Spleen (tissue), 11 donors: Measurements from ENCODE around the gene AXIN1. TPM values are rescaled to one million over a fixed set of nuclear protein-coding genes. Genes with fewer than 3 reads are reported as not detected.
A peak's percentile ranks its signal among the peaks of the same experiment; 100 is the strongest.

ENCODE experiments used
- DNase-seq: peaks from one replicate; pipeline ENCODE4 v3.0.0-alpha.2; 2020
- H3K27ac ChIP-seq, 8 donors: fragments of 200-600 bp; sonication (generic) in 7 of 8; 1 replicate in 4 of 8; 2 replicates in 4 of 8; pipeline versions ENCODE4 v1.5.0 to v1.8.0; 2016 to 2021; ENCODE audit warnings: inconsistent platforms in 4 of 8, mild to moderate bottlenecking in 4 of 8, moderate library complexity in 1 of 8
- H3K27me3 ChIP-seq, 7 donors: fragments of 200-600 bp; sonication (generic) in 6 of 7; replicated peaks in 1 of 7; 1 replicate in 4 of 7; 2 replicates in 3 of 7; pipeline versions ENCODE4 v1.5.0 to v1.8.0; 2016 to 2021; ENCODE audit warnings: inconsistent platforms in 3 of 7, mild to moderate bottlenecking in 1 of 7
- H3K36me3 ChIP-seq, 6 donors: fragments of 200-600 bp; sonication (generic) in 5 of 6; 1 replicate in 4 of 6; 2 replicates in 2 of 6; pipeline versions ENCODE4 v1.5.0 to v1.8.0; 2016 to 2021; ENCODE audit warnings: inconsistent platforms in 2 of 6
- H3K4me1 ChIP-seq, 6 donors: fragments of 200-600 bp; sonication (generic) in 5 of 6; 1 replicate in 3 of 6; 2 replicates in 3 of 6; pipeline versions ENCODE4 v1.5.0 to v1.8.0; 2016 to 2021; ENCODE audit warnings: inconsistent platforms in 3 of 6
- H3K4me3 ChIP-seq, 8 donors: fragments of 200-600 bp; sonication (generic) in 7 of 8; 1 replicate in 4 of 8; 2 replicates in 4 of 8; pipeline versions ENCODE4 v1.5.0 to v1.8.0; 2016 to 2021; ENCODE audit warnings: inconsistent platforms in 4 of 8, mild to moderate bottlenecking in 4 of 8, moderate library complexity in 2 of 8
- H3K9me3 ChIP-seq, 8 donors: fragments of 200-600 bp; sonication (generic) in 7 of 8; 1 replicate in 4 of 8; 2 replicates in 4 of 8; pipeline versions ENCODE4 v1.5.0 to v1.8.0; 2016 to 2021; ENCODE audit warnings: inconsistent platforms in 4 of 8
- POLR2A ChIP-seq, 3 donors: fragments of 450-650 bp; IDR thresholded peaks; one replicate each; pipeline ENCODE4 v1.5.1; 2017; ENCODE audit warnings: antibody characterized with exemption in 3 of 3, mild to moderate bottlenecking in 1 of 3
- POLR2AphosphoS5 ChIP-seq, 3 donors: sonication (generic); formaldehyde crosslinking; IDR thresholded peaks; one replicate each; pipeline ENCODE4 v1.5.1; 2017; ENCODE audit warnings: antibody characterized with exemption in 3 of 3
- WGBS, 5 donors: extraction: QIAGEN DNeasy Blood & Tissue Kit in 3 of 5; methylation state at CpG; one replicate each; pipeline versions ENCODE4 v1.1.5 to v1.1.7; 2013 to 2018; 5-methylcytosine and 5-hydroxymethylcytosine counted together
- intact Hi-C: fragments of 100-400 bp; cut with DNase I; formaldehyde crosslinking; loops from one replicate; pipeline ENCODE4 v1.15.0; 2023; ENCODE audit warnings: low total_unique reads
- polyA plus RNA-seq, 3 donors: library from polyadenylated mRNA; stranded (reverse); fragments of 200-250 nt; gene quantifications; one replicate each; pipeline ENCODE4 v1.2.1, GENCODE V29; 2013
- total RNA-seq, 7 donors: library from RNA; depleted of rRNA in 3 of 7; stranded (reverse); fragments of >200 nt in 3 of 7; fragmentation: NEBNext Ultra II Directional in 4 of 7; extraction: Animal tissue kit (Norgen Biotek cat#: 25700) in 4 of 7; gene quantifications; one replicate each; pipeline versions ENCODE4 v1.1.0 to v1.2.1, GENCODE V29; 2016 to 2021
- TF ChIP-seq, protein P1 (sequence below), 11 experiments: fragments of 200-600 bp in 7 of 11; fragments of 450-650 bp in 4 of 11; sonication (generic) in 4 of 11; IDR thresholded peaks in 8 of 11; conservative IDR thresholded peaks in 3 of 11; 1 replicate in 7 of 11; 2 replicates in 4 of 11; pipeline versions ENCODE4 v1.4.0 to v1.8.0; 2016 to 2021; ENCODE audit warnings: antibody characterized with exemption in 11 of 11, inconsistent platforms in 4 of 11, mild to moderate bottlenecking in 1 of 11
- donor health status: healthy with polysubstance abuse.
- donor health status: DM: no; HTN: no; CAD: no; lungs with moderate emphysema.
- donor health status: DM: no; HTN: no; CAD: no.
- donor health status: Bipolar disorder and iron deficiency.
- donor health status: healthy.
- donor health status: DM: no; HTN: no; CAD: no.
- donor health status: DM: yes; HTN: yes; CAD: no.

The AXIN1 gene
- total and polyA plus RNA-seq, 10 donors, result 12.9 to 27.3 (median 23.9) TPM

DNA sequence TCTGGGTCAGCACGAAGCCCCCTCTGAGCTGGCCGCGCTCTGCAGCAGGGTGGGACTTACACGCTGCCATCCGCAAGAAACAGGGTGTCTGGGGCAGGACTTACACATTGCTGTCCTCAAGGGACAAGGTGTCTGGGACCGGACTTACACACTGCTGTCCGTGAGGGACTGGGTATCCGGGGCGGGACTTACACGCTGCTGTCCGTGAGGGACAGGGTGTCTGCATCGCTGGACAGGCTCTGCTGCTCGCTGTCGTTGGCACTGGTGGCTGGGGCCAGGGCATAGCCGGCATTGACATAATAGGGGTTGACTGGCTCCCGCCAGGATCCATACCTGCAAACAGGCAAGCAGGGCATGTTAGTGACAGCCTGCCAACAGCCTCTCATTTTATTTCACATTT is 38.2 kb downstream of the AXIN1 start:
- peaks cover 0 to 84% (median 51%) of the 10 kb centered on the region in 6 donors for H3K36me3 ChIP-seq

DNA sequence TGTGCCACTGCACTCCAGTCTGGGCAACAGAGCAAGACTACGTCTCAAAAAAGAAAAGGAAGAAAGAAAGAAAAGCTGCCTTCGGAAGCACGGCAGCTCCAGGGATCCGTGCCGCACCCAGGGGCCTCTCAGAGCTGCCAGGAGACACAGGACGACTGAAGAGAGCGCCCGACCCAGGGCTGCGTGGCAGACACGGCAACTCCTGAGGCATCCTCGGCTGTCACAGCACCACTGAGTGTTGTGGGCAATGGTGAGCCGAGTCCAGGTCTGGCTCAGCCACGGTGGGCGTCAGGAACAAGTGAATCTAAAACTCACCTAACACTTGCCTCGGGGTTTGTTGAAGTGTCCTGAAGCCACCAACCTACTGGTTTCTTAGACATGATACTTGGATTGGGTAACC is 40.8 kb downstream of the AXIN1 start:
- no peak overlapping the region for H3K4me3 ChIP-seq
- 93 to 99% (median 96%) methylated on average over 13 to 15 of the region's 15 CpGs for WGBS, 5 donors
- intact Hi-C loops, result no loop called here
- TF ChIP-seq POLR2AphosphoS5 (IDR thresholded peaks at IDR 0.05) (no peak), POLR2A (IDR thresholded peaks at IDR 0.05) (no peak)
- TF ChIP-seq, protein P1, sequence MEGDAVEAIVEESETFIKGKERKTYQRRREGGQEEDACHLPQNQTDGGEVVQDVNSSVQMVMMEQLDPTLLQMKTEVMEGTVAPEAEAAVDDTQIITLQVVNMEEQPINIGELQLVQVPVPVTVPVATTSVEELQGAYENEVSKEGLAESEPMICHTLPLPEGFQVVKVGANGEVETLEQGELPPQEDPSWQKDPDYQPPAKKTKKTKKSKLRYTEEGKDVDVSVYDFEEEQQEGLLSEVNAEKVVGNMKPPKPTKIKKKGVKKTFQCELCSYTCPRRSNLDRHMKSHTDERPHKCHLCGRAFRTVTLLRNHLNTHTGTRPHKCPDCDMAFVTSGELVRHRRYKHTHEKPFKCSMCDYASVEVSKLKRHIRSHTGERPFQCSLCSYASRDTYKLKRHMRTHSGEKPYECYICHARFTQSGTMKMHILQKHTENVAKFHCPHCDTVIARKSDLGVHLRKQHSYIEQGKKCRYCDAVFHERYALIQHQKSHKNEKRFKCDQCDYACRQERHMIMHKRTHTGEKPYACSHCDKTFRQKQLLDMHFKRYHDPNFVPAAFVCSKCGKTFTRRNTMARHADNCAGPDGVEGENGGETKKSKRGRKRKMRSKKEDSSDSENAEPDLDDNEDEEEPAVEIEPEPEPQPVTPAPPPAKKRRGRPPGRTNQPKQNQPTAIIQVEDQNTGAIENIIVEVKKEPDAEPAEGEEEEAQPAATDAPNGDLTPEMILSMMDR (IDR thresholded peaks at IDR 0.05 in 8 of 11, conservative IDR thresholded peaks at IDR 0.05 in 3 of 11), result no peak
- H3K36me3 ChIP-seq, result peaks cover 0 to 84% (median 64%) of the 10 kb centered on the region in 6 donors
- peaks cover 0 to 48% (median 2%) of the 10 kb centered on the region in 6 donors for H3K4me1 ChIP-seq
- no peak overlapping the region for H3K27ac ChIP-seq
- H3K9me3 ChIP-seq, result no peaks in the 10 kb centered on the region
- H3K27me3 ChIP-seq, result no peaks in the 10 kb centered on the region
- peak; percentile 68 for DNase-seq

More for the DNA sequence above, 38.2 kb downstream of the AXIN1 start:
- no peaks in the 10 kb centered on the region for H3K9me3 ChIP-seq
- H3K27ac ChIP-seq, result no peak overlapping the region
- no peaks in the 10 kb centered on the region for H3K27me3 ChIP-seq
- H3K4me3 ChIP-seq, result no peak overlapping the region
- intact Hi-C loops, result no loop called here
- TF ChIP-seq POLR2AphosphoS5 (IDR thresholded peaks at IDR 0.05), result no peak
- no peak for TF ChIP-seq POLR2A (IDR thresholded peaks at IDR 0.05)
- TF ChIP-seq, protein P1 (IDR thresholded peaks at IDR 0.05 in 8 of 11, conservative IDR thresholded peaks at IDR 0.05 in 3 of 11), result no peak
- WGBS, 5 donors, result 87 to 99% (median 96%) methylated on average over 10 to 16 of the region's 16 CpGs
- H3K4me1 ChIP-seq, result peaks cover 0 to 41% (median 4%) of the 10 kb centered on the region in 6 donors
- no peak for DNase-seq

DNA sequence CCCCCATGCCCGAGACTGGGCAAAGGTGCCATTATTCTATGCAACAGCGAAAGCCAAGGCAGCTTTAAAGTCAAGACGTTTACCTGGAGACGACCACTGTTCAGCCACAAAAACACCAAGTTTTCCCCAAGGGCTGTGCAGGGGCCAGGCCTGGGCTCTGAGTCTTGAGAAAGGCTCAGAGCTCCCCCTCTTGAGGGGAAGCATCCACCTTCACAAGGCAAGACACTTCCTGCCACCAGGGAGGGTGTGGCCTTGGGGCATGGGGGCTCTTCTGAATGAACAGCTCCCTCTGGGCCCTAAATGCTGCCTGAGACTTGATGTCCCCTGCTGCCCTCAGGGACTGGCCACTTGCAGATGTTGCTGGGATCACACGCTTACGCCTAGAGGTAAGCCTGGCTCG is 43.0 kb downstream of the AXIN1 start:
- TF ChIP-seq, protein P1 (IDR thresholded peaks at IDR 0.05 in 8 of 11, conservative IDR thresholded peaks at IDR 0.05 in 3 of 11), result no peak
- no peak for TF ChIP-seq POLR2AphosphoS5 (IDR thresholded peaks at IDR 0.05)
- no peak for TF ChIP-seq POLR2A (IDR thresholded peaks at IDR 0.05)
- no peaks in the 10 kb centered on the region for H3K27me3 ChIP-seq
- H3K4me3 ChIP-seq, result no peak overlapping the region
- no peak for DNase-seq
- no peaks in the 10 kb centered on the region for H3K9me3 ChIP-seq
- peaks cover 0 to 100% (median 64%) of the 10 kb centered on the region in 6 donors for H3K36me3 ChIP-seq
- intact Hi-C loops, result no loop called here
- peaks cover 0 to 36% (median 2%) of the 10 kb centered on the region in 6 donors for H3K4me1 ChIP-seq
- WGBS, 5 donors, result 66 to 80% (median 72%) methylated on average over 6 to 7 of the region's 7 CpGs
- H3K27ac ChIP-seq, result no peak overlapping the region

DNA sequence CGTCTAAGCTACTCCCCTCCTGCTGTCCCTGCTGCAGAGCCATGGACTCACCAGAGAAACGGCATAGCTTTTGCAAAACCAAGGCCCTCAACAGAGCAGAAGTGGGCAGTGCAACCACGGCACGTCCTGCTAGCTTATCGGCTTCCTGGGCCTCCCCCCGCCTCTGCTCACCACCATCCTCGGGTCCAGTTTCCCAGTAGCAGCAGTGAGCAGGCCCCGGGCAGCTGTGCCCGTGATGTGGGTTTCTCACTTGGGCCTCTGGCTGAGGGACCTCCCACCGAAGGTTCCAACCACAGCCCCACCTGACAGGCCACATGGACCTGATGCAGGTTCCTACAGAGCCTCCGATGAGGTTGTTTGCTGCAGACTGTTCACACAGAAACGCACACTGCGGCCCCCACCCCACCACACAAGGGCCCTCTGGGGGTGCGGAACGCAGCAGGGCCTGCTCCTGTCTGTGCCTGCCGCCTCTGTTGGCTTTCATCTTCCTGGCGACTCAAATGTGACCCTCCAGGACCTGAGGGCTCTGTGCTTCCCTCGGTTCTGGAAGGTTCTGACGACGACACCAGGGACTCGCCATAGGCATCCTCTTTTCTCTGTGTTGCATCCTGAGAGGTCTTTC is 44.7 kb downstream of the AXIN1 start:
- Histone ChIP-seq H3K4me1 (peaks cover 0 to 32% (median 2%) of the 10 kb centered on the region in 6 donors), H3K27ac (no peak overlapping the region), H3K36me3 (peaks cover 2 to 100% (median 61%) of the 10 kb centered on the region in 6 donors), H3K9me3 (no peaks in the 10 kb centered on the region), H3K27me3 (no peaks in the 10 kb centered on the region), H3K4me3 (no peak overlapping the region)
- WGBS, 5 donors, result 72 to 78% (median 76%) methylated on average over 14 to 21 of the region's 21 CpGs
- intact Hi-C loops, result no loop called here
- TF ChIP-seq POLR2AphosphoS5 (IDR thresholded peaks at IDR 0.05), result peak in 2 of 3 donors; percentile 12 to 38
- no peak for TF ChIP-seq POLR2A (IDR thresholded peaks at IDR 0.05)
- peak; percentile 70 for DNase-seq
